ENCODE data around the gene KCNK4.
A peak's percentile ranks its signal among the peaks of the same experiment; 100 is the strongest.

Gene KCNK4

DNA sequence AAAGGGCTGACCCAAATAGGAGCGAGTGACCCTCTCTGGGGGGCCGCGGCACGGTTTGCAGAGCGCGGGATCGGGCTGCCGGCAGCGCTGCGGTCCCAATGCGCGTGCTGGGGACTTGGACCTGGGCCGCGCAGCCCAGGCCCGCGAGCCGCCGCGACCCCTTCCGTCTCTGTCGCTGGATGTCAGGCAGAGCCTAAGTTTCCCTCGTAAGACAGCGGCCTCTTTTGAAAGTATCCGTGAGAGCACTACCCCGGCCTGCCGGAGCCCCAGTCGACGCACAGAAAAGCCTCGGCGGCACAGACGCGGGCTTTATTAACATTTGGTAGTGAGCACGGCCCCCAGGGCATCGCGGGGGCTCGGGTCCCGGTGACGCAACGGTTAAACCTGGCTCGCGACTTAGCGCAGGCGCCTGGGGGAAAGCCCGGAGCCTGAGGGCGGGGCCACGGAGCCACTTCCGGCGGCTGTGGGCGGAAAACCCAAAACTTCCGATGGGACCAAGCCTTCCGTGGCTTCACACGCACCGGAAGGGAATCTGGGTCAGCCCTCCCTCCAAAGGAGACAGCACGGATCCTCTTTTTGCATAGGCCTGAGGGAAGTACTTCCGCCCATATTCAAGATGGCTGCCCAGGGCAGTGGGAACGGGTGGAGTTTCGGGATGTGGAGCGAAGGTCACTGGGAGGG is 21.4 kb upstream of the KCNK4 start:
- peak; percentile 81 to 83 for ATAC-seq

- ATAC-seq: no peak
Measured at GRCh38 chr11:64275031-64275800, 15.9 kb upstream of the KCNK4 start.

DNA sequence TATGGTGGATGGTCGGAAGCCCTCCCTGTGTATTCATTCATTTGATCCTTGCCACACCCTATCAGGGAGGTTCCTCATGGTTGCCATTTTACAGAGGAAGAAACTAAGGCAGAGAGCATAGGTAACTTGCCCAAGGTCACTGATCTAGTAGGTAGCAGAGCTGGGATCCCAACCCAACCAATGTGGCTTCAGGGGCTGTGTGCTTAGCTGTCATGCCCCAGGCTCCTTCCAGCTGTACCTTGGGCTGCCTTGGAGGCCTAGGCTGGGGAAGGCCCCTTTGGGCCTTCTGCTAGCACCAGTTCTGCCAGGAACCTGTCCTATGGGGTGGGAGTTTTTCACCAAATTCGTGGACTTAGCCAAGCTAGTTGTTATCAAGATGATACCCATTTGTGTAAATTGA is 15.3 kb upstream of the KCNK4 start:
- no peak for ATAC-seq

- ATAC-seq: no peak
Measured at GRCh38 chr11:64276653-64277431, 14.3 kb upstream of the KCNK4 start.

DNA sequence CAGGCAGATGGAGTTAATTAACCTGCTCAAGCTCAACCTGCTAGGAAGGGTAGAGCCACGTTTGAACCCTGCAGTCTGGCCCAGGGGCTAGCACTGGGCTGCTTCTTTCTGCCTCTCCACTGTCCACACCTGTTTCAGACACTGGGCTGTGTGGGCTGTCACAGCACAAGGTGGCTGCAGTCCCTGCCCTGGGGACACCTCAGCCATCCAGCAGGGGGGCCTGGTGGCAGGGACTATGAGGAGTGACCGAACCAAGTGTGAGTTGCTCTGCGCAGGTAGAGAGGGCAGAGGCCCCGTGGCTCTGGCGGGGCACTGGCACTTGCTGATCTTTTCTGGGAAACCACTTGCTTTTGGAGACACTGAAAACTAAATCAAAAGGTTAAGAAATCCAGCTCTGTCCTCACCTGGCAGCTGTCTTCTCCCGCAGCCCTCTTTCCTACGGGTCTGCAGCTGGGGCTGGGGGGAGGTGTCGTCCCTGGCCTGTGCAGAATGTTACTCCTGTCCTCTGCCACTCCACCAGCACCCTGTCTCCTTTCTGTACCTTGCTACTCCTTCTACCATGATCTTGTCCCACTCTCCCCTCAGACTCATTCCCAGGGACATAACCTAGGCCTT is 12.4 kb upstream of the KCNK4 start:
- ATAC-seq: no peak

- no peak for ATAC-seq
Measured at GRCh38 chr11:64281957-64282770, 8.9 kb upstream of the KCNK4 start.

DNA sequence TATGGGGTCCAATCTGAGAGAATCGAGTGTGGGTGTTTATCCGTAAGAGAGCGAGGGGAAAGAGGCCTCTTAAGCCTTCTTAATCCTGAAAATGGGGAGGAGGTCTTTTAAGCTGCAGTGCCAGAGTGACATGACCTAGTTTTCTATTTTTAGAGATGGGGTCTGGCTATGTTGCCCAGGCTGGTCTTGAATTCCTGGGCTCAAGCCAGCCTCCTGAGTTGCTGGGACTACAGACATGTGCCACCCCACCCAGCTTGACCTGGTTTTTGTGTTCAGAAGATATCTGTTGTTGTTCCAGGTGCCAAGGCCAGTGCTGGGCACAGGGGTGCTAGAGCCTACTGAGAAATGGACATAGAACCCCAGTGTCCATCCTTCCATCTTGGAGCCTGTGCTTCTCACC is 8.0 kb upstream of the KCNK4 start:
- ATAC-seq: no peak

GRCh38 chr11:64284048-64284961 is 6.8 kb upstream of the KCNK4 start, which contains the start of gene BAD:
Gene BAD (minus strand): TSS chr11:64284665. CDS start chr11:64284368, 297 bp downstream.
- ATAC-seq: peak; percentile 88 to 93

DNA sequence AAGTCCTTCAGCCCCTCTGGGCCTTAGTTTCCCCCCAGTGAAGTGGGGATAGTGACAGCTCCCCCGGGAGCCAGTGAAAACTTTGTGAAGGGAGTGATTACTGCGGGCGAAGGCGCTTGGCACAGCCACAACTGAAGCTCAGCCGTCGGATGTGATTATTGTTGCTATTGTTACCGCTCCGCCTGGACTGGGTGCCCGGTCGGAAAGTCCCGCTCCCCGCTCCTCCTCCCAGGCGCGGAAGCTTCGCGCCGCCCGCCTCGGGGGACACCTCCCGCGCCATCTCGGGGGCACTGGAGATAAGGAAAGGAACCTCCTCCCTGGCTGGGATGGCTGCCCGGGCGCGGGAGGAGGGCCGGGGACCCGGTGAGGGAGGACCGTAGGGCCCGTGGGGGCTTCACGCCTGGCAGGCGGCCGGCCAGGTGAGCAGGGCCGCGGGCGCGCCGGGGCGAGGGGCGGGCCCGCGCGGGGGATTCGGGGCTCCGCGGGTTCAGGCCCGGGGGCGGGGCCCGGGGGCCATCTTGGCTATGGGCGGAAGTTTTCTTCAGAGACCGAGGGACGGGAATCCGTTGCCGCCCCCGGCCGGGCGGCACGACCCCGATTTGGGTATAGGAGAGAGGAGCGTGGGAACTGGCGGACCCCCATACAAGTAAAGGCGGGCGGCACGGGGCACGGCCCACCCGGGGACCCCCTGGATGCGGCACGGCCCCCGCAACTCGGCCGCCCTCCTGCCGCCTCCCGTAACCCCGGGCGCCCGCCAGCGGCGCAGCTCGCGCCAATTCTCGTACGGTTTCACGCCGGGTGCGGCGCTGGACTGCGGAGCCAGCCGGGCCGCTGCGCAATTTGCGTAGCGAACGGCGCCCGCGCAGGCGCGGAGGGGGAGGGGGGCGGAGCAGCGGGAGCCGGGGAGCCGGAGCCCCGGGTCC is 5.9 kb upstream of the KCNK4 start, which contains the start of gene GPR137:
TSS of gene GPR137 (plus strand) at position 887 of the 923 bp plus-strand sequence. CDS start 677 bp downstream, outside the sequence.
- ATAC-seq: peak; percentile 62 to 66

DNA sequence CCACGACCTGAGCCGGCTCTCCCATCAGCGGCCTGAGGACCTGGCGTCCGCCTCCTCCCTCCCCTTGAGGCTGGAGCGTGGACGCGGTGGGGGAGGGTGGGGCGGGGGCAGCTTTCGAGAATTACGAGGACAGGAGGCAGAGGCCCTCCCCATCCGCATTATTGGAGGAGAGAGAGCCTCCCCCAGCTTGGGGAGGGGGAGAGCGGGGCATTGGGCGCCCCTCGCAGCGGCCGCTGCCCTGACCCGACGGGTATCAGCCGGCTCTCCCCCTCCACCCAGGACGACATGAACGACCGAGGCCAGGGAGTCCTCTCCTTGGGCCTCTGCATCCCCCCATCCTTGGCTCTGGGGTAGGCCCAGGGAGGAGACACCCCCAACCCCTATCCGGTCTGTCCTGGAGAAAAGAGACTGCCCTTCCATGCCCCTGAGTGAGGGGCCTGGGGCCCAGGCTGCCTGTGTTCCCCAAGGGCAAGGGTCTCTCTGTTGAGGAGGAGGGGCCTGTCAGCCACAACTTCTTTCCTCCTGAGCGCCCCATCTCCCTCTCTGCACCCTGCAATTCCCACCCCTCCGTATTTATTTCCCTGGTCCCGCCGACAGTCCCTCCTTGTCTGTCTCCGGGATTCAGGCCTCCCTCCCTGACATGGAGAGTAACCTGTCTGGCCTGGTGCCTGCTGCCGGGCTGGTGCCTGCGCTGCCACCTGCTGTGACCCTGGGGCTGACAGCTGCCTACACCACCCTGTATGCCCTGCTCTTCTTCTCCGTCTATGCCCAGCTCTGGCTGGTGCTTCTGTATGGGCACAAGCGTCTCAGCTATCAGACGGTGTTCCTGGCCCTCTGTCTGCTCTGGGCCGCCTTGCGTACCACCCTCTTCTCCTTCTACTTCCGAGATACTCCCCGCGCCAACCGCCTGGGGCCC is 5.0 kb upstream of the KCNK4 start:
- no peak for ATAC-seq

- ATAC-seq: no peak
Measured at GRCh38 chr11:64286801-64287159, 4.3 kb upstream of the KCNK4 start.

GRCh38 chr11:64287676-64288352 is 3.3 kb upstream of the KCNK4 start:
- ATAC-seq: no peak

- ATAC-seq: no peak
Measured at GRCh38 chr11:64288353-64288750, 2.8 kb upstream of the KCNK4 start.

- no peak for ATAC-seq
Measured at GRCh38 chr11:64289002-64289564, 2.0 kb upstream of the KCNK4 start.

GRCh38 chr11:64290352-64291261 is 495 bp upstream of the KCNK4 start:
- ATAC-seq: no peak

GRCh38 chr11:64291752-64292459 is 804 bp downstream of the KCNK4 start:
- ATAC-seq: peak; percentile 42 to 57

Measured in activated CD4-positive, CD25-positive, alpha-beta regulatory T cell treated with anti-CD3 and anti-CD28 coated beads, Interleukin-2, amount 50 U/mL, for 24 hours (primary cell).